Epidermal melanocyte (primary cell): ENCODE measurements around the gene MND1.

Experiments
- DNase-seq: peaks from one replicate; pipeline ENCODE4 v3.0.0; 2011; ENCODE audit warnings: low spot score; ENCODE audit not compliant: insufficient read length

The MND1 gene, protein sequence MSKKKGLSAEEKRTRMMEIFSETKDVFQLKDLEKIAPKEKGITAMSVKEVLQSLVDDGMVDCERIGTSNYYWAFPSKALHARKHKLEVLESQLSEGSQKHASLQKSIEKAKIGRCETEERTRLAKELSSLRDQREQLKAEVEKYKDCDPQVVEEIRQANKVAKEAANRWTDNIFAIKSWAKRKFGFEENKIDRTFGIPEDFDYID

DNA sequence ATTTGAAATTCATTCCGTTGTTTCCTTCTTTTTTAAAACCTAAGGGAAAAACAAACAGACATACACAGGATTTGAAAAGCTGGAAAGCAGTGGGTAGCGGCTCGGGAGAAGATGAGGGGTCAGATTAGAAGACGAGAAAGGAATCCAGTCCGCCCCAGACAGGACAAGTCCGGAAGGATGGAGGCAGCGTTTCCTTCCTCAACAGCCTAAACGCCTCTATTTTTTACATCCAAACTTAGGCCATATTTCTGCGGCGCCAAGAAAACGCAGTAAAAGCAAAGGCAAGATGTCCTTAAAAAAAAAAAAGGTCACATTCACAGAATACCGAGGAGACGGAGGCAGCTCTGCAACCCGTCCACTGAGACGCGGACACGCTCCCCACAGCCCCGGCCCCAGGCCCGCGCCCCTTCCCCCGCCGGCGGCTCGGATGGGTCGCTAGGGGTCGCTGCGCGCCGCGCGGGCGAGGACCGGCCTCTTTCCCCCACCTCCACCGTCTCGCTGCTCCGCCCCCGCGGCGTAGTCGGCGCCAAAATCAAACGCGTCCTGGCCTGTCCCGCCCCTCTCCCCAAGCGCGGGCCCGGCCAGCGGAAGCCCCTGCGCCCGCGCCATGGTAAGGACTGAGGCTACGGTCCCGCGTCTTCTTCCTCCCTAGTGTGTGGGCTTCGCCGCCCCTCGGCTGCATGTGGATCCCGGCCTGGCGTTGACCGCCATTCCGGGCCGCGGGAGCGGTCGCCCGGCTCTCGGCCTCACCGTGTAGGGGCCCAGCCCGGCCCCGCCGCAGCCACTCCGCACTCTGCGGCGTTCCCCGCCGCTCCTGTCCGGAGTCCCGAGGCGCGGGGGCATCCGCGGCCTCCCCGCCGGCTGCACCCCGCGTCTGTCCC, at the start of gene MND1:
MND1 (plus strand) TSS at position 558 of the 881 bp plus-strand sequence; CDS start at position 608, 50 bp downstream.
- DNase-seq, result peak; percentile 76

DNA sequence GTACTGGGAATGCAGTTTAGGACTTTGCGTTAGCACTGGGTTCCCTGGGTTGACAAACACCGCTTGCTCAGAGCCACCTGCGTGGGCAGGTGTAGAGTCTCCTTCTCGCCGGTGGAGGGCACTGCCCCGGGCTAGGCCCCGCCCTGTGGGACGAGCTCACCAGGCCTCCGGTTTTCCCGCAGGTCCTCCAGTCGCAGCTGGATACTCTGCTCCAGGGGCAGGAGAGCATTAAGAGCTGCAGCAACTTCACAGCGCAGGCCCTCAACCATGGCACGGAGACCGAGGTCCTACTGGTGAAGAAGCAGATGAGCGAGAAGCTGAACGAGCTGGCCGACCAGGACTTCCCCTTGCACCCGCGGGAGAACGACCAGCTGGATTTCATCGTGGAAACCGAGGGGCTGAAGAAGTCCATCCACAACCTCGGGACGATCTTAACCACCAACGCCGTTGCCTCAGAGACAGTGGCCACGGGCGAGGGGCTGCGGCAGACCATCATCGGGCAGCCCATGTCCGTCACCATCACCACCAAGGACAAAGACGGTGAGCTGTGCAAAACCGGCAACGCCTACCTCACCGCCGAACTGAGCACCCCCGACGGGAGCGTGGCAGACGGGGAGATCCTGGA, 49.2 kb upstream of the MND1 start:
- DNase-seq, result no peak

DNA sequence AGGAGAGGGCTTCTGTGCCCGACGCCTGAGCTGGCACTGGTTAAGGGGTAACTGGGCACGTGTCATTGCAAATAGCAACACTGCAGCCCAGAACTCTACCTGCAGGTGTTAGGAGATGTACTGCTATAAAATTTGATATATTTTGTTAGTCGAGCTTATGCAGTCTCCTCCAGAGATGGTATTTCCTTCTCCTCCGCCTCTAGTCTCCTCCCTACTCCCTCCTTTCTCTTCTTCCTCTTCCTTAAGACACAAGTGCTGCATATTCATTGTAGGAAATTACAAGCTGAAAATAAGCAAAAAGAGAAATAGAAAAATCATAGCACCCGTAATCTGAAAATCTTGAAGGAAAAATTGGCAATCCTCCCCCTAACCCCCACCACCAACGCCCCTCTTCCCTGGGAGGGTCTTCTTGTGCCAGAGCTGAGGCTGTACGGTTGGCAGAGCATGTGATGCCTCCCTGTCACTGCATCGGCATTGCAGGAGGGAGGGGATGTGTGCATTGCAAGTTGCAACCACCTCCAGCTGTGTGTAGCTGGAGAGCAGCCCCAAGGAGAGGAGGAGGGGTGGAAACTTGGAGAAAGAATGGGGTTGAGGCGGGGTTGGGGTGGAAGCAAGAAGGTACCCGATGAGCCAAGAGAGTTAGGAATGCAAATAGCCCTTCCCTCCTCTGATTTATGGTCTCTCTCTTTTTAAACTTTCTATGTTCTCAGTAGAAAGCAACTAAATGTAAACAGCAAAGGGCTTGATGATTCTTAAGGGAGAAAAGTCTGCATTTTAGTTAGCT, 48.3 kb upstream of the MND1 start:
- DNase-seq, result no peak

DNA sequence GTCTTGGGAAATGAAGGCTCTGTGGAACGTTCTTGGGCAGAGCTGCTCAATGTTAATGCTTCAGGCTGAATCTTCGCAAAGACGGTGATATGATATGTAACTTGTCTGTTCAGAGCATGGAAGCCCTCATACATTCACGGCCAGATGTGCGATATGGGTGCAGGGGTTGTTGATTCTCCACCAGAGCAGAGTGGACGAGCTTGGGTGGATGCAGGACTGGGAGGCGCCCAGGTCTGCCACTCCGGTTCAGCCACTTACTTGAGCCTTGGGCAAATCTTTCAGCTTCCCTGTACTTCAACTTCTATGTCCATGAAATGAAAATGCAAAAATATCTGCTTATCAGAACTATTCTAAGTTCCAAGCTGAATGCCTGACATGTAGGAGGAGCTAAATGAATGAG, 47.4 kb upstream of the MND1 start:
- DNase-seq, result no peak

DNA sequence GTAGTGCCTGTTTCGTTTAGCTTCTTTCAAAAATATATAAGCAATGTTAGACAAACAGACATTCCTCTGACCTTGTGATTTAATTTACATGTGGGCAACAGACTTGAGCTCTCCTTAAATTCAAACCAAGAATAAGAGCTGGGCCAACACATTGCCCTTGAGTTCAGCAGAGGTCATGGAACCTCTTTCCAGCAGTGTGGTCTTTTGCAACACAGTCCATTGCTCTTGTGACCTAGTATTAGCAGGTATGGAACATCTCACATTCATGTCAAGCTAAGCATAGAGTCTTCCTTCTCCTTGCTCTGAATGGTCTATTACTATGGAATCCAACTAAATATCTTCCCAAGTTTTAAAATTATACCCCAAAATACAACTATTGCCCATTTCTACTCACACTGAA, 33.7 kb upstream of the MND1 start:
- no peak for DNase-seq

DNA sequence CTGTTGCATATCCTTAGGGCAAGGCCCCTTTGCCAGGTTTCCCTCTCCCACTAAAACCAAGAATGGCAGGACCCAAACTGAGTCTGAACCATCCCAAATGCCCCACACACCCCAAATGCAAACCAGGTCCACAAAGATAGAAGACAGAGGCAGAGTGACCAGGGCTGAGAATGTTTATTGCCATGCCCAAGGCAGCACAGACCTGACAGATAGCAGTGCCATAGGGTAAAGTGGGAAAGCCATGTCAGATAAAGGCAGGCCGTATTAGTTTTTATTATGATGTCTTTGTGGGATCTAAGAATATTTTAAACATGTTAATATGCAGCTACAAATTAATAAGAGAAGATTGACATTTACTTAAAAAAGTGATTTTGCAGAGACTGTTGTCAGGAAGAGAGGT, 29.6 kb upstream of the MND1 start:
- no peak for DNase-seq

DNA sequence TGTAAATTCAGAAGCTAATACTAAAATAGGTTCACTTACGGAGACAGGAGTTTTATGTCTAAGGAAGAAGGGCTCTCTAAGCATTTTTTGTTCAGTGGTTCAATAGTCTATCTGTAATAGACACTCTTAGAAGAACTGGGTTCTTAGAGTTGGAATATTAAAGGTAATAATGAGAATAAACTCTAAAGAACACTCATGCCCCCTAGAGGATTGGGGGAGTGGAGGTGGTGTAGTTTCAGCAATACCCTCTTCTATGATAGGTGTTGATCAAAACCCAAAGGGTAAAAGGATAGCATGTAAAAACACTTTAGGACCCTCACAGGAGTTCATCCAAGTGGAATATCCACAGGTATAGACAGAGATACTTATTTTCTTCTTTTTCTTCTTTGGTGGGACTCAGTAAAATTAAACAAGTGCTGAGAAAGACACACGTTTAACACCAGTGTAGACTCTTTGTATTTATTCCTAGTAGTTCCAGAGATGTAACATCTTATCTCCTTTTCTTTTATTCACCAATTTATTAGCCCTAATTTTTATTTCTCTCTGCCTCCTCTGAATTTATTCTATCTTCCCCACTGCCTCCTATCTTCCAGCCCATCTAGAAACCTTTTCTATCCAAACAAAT, 25.7 kb upstream of the MND1 start:
- DNase-seq, result peak; percentile 45

DNA sequence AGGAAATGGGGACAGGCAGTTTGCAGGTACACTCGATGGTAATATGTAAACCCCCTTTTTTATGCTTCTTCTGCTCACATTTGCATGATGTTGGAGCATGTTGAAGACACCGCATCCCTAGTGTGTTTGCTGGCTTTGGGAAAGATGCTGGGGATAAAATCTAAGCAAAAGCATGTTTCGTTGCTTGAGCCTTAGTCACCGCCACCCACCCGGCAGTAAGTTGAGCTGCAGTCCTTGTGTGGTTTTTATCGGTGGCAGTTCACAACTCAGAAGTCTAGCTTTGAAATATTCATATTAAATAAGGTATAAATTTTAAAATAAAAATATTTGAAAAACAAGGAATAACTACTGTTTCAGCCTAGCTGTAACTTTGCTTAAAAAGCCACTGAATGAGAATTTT, 21.7 kb upstream of the MND1 start:
- DNase-seq, result no peak

DNA sequence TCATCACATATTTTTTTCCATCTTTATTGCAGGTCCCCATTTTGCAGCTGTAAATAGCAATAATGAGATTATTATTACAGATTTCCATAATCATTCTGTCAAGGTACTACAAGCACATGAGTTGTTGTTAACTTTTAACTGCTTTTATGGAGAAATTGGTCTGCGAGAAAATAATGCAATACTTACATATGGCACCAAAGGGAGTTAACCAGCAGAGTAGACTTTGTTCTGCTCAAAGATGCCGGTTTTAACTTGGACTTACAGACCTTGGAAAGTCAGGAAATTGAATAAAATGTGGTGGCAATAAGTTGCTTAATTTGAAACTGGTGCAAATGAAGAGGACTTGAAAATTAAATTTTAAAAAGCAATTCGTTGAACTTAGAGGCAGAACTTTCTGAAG, 20.4 kb upstream of the MND1 start:
- DNase-seq, result no peak

DNA sequence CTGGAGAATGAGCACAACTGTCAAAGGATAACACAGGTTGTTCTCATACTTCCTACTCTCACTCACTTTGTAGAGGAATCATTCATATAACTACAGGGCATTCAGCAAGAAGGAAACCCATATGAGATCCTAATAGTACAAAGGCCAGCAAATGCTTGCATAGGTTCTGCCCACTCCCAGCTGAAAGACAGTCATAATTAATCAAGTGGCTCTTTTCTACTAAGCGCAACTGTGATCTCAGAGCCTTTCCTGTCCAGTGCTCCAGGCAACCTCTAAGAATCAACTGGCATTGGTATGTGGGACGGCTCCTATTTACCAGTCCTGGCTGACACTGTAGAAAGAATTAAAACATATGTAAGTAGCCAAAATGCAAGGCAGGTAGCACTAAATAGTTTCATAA, 18.9 kb upstream of the MND1 start:
- no peak for DNase-seq

DNA sequence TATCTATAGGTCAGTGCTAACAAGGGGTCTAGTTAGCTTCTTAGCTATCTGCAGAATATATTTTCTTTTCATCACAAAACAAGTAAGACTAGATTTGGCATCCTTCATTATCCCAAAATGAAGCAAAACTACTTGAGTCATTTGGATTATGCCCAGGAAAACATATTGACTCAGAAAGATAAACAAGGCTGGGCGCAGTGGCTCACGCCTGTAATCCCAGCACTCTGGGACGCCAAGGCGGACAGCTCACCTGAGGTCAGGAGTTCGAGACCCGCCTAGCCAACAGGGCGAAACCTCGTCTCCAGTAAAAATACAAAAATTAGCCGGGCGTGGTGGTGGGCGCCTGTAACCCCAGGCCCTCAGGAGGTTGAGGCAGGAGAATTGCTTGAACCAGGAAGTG, 18.0 kb upstream of the MND1 start:
- no peak for DNase-seq

DNA sequence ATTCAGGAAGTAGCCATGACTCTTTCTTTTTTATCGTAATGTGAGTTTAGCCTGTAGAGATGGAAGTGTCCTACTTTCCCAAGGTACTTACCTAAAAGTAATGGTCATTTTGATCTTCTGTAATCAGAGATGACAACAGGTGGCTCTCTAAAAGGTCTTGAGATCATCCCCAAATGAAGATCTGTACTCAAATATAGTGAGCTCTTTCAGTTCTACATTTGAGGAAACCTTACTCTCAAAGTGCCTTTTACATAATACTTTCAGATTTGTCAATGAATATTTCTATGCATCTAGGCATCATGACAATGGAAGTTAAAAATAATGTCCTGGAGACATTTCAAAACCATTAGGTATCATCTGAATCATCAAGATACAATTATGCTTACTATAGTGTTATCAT, 17.2 kb upstream of the MND1 start:
- DNase-seq, result no peak

DNA sequence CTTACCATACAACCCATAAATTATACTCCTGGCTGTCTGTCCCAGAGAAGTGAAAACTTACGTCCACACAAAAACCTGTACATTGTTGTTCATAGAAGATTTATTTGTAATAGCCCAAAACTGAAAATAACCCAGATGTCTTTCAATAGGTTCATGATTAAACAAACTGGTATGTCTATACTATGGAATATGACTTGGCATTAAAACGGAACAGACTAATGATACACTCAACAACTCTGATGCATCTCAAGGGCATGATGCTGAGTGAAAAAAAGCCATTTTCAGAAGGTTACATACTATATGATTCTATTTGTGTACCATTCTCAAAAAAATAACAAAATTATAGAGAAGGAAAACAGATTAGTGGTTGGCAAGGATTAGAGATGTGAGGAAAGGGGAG, 11.6 kb upstream of the MND1 start:
- no peak for DNase-seq

DNA sequence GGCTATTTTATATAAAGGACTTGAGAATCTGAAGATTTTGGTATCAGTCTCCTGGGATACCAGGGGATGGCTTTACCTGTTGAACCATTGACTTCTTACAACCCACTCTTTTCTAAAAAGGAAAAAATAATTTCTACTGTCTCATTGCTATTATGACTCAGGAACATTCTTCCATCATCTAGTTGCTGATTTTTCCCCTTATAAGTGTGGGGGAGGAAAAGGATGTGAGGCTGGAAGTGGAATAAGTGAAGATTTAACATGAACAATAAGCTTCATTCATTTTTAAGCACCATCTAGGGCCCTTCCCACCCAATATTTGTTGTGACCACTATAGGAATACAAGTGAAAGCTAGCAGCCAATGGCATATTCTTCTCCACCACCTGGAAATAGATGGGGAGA, 10.6 kb upstream of the MND1 start:
- no peak for DNase-seq

DNA sequence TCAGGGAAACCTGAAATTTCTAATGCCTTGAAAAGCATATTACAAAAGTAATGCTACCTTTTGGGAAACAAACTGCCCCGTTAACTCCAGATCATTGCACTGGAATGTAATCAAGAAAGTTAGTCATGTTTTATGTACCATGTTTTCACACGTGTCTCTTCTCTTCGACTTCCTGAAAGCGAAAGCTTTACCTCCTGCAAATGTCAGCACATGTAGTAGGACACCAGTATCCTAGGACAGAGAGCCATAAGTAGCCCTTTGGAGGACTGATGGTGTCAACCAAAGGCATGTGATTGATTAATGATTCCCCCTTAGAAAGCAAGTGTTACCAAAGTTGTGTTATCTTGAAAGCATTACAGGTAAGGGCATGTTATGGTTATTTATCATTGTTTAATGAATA, 8.8 kb upstream of the MND1 start:
- no peak for DNase-seq

DNA sequence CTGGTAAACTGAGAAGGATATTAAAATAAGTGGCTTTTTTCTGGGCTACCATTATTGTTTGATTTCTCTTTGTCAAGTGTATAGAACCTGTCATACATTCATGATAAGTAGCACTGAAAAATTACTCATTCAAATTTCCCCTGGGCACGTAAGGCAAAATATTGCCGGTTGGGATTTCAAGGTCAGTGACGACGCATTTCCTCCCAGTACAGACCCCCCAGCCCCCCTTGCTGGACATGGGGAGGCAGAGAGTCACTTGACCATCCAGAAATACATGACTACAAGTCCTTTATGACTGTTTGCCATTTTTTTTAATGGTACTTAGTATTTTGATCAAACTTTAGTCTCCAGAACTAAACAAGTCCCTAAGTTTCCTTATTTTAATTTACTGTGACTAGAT, 6.8 kb upstream of the MND1 start:
- no peak for DNase-seq

DNA sequence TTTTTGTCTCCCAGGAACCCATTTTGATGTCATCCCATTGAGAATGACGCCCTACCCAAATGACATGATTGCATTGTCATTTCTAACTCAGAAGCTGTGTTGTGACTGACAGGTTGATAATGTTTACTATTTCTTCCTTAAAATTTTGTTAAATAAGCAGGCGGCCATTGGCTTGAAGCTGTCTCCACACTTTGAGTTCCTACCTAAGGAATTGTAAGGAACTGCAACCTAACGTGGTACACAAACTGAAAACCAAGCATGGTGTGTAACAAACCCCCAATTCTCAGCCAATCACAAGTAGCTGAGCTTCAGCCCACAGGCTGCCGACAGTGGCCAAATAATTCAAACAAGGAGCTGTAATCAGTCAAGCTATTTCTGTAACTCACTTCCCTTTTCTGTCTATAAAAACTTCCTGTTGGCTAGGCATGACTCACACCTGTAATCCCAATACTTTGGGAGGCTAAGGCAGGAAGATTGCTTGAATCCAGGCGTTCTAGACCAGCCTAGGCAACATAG, 2.9 kb upstream of the MND1 start:
- no peak for DNase-seq

DNA sequence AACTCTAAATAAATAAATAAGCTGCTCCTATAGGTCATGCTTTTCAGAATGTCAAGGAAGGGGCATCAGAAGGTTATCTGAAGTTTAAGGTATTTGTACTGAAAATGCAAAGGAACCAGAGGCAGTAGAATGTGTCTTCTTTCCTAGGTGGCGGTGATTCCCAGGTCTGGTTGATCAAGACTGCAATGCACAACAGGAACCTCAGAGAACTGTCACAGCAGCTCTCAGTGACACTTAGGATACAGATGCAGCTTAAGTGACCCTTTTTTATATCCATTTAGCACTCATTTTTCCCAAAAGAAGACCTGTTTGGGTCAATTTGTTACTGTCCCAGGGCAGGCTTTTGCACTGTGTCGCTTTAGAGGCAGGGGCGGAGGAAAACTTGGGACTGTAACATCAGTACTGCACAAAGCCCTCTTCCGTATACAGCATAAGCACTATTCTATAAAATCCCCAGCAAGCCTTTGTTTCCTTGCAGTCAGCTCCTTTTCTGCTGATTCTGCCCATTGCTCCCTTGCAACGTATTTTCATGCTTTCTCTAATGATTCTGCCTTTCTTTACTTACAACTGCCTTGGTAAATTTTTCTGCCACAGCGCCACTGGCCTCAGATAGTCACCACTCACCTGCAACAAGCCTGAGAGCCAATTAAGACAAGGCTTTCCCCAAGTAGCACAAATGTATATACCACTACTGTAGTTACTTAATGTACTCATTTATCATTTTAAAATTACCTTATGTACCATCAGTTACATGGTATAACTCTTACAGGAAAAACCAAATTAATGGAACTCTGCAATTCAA, 1.5 kb upstream of the MND1 start:
- DNase-seq, result no peak

DNA sequence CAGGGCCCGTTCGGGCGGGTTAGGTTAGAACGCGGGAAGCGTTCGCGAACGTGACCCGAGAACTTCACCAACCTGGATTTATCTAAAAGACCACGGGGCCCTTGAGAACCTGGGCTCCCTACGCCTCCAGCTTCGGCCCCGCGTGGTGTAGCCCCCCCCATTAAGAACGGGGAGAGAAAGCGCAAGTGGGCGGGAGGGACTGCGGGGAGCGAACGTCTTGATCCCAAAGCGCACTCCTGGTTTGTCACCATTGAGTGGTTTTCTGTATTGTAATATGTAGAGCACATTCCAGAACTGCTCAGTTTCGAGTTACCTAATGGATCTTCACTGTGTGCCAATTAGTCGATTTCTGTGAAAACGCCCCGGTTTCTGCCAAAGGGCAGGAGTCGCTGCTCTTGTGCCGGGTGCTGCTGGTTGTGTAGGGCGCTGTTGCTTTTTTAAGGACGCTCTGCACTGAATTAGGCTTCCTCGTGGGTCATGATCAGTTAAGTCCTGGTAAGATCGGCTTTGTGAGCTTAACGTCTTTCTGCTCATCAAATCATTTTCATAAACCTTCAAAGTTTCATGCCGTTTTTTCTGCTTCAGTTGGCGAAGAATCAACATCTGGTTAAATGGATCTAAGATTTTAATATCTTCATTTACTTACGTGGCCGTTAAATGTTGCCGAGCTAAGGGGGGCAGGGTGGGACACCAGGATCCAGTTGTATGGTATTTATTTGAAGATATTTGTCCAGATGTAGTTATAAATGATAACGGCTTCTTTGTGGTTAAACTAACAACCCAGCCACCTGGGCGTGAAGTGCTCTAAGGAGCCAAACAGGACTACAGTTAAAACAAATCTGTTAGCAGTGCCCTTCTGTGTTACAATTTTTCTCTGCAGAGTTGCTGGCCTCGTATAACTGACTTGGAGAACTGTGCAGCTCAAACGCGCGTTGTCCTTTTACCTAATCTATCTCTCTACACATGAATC, 809 bp downstream of the MND1 start:
- peak; percentile 45 for DNase-seq
